HEK293 (cell line): Measurements from ENCODE around the gene RHOB.

Experiments used
- ATF2 ChIP-seq: fragments of 450-650 bp; formaldehyde crosslinking; IDR thresholded peaks from 2 replicates; pipeline ENCODE4 v1.5.1; 2016; ENCODE audit warnings: missing biosample characterization, missing genetic modification characterization, low read depth
- BCL11A ChIP-seq: fragments of 450-650 bp; formaldehyde crosslinking; IDR thresholded peaks from 2 replicates; pipeline ENCODE4 v1.5.1; 2016; ENCODE audit warnings: low read depth, missing biosample characterization, missing genetic modification characterization
- IKZF3 ChIP-seq: fragments of 450-650 bp; IDR thresholded peaks from 2 replicates; pipeline ENCODE4 v1.5.0; 2018; ENCODE audit warnings: missing biosample characterization, mild to moderate bottlenecking, missing genetic modification characterization, moderate library complexity
- KLF16 ChIP-seq: fragments of 450-650 bp; formaldehyde crosslinking; IDR thresholded peaks from 2 replicates; pipeline ENCODE4 v1.5.1; 2017; ENCODE audit warnings: missing biosample characterization, missing genetic modification characterization
- MEIS1 ChIP-seq: sonication (generic); formaldehyde crosslinking; IDR thresholded peaks from 2 replicates; pipeline ENCODE4 v1.8.1; 2022; ENCODE audit warnings: missing genetic modification reagents, mild to moderate bottlenecking, borderline replicate concordance
- MYNN ChIP-seq: fragments of 450-650 bp; formaldehyde crosslinking; IDR thresholded peaks from 2 replicates; pipeline ENCODE4 v1.5.1; 2016; ENCODE audit warnings: missing biosample characterization, missing genetic modification characterization, borderline replicate concordance
- SETDB1 ChIP-seq: IDR thresholded peaks from one replicate; pipeline ENCODE4 v1.6.1; 2017; ENCODE audit warnings: mild to moderate bottlenecking, low read length, moderate library complexity, mixed read lengths; ENCODE audit not compliant: insufficient read length
- SP3 ChIP-seq: fragments of 450-650 bp; formaldehyde crosslinking; IDR thresholded peaks from 2 replicates; pipeline ENCODE4 v1.5.1; 2016; ENCODE audit warnings: missing biosample characterization, missing genetic modification characterization
- TCF7L2 ChIP-seq: IDR thresholded peaks from 2 replicates; pipeline ENCODE4 v1.6.1; 2011; ENCODE audit warnings: low read depth, mild to moderate bottlenecking, inconsistent platforms, low read length, moderate library complexity, borderline replicate concordance
- WT1 ChIP-seq: fragments of 450-650 bp; formaldehyde crosslinking; IDR thresholded peaks from 2 replicates; pipeline ENCODE4 v1.5.1; 2016; ENCODE audit warnings: missing biosample characterization, missing genetic modification characterization
- YY1 ChIP-seq: fragments of 450-650 bp; formaldehyde crosslinking; IDR thresholded peaks from 2 replicates; pipeline ENCODE4 v1.5.1; 2018; ENCODE audit warnings: missing biosample characterization, missing genetic modification characterization
- ZFHX2 ChIP-seq: fragments of 450-650 bp; formaldehyde crosslinking; conservative IDR thresholded peaks from 2 replicates; pipeline ENCODE4 v1.5.1; 2016; ENCODE audit warnings: missing biosample characterization, missing genetic modification characterization
- ZFP3 ChIP-seq: fragments of 450-650 bp; formaldehyde crosslinking; IDR thresholded peaks from 2 replicates; pipeline ENCODE4 v1.5.1; 2016; ENCODE audit warnings: low read depth, missing biosample characterization, missing genetic modification characterization
- ZFP37 ChIP-seq: fragments of 450-650 bp; formaldehyde crosslinking; IDR thresholded peaks from 2 replicates; pipeline ENCODE4 v1.5.1; 2016; ENCODE audit warnings: missing biosample characterization, missing genetic modification characterization
- ZFP41 ChIP-seq: fragments of 450-650 bp; formaldehyde crosslinking; IDR thresholded peaks from 2 replicates; pipeline ENCODE4 v1.5.1; 2016; ENCODE audit warnings: missing biosample characterization, missing genetic modification characterization, borderline replicate concordance
- ZNF133 ChIP-seq: fragments of 450-650 bp; formaldehyde crosslinking; IDR thresholded peaks from 2 replicates; pipeline ENCODE4 v1.5.1; 2016; ENCODE audit warnings: missing biosample characterization, missing genetic modification characterization
- ZNF169 ChIP-seq: fragments of 450-650 bp; formaldehyde crosslinking; IDR thresholded peaks from 2 replicates; pipeline ENCODE4 v1.5.1; 2016; ENCODE audit warnings: missing biosample characterization, missing genetic modification characterization
- ZNF214 ChIP-seq: fragments of 450-650 bp; formaldehyde crosslinking; IDR thresholded peaks from 2 replicates; pipeline ENCODE4 v1.5.1; 2017; ENCODE audit warnings: missing biosample characterization, mild to moderate bottlenecking, missing genetic modification characterization, borderline replicate concordance
- ZNF223 ChIP-seq: fragments of 450-650 bp; formaldehyde crosslinking; IDR thresholded peaks from 2 replicates; pipeline ENCODE4 v1.5.1; 2016; ENCODE audit warnings: missing biosample characterization, missing genetic modification characterization
- ZNF24 ChIP-seq: fragments of 450-650 bp; formaldehyde crosslinking; IDR thresholded peaks from 2 replicates; pipeline ENCODE4 v1.5.1; 2016; ENCODE audit warnings: missing biosample characterization, missing genetic modification characterization
- ZNF248 ChIP-seq: fragments of 450-650 bp; formaldehyde crosslinking; IDR thresholded peaks from 2 replicates; pipeline ENCODE4 v1.5.1; 2017; ENCODE audit warnings: missing biosample characterization, missing genetic modification characterization
- ZNF324 ChIP-seq: fragments of 450-650 bp; formaldehyde crosslinking; IDR thresholded peaks from 2 replicates; pipeline ENCODE4 v1.5.1; 2016; ENCODE audit warnings: missing biosample characterization, missing genetic modification characterization
- ZNF37A ChIP-seq: fragments of 450-650 bp; IDR thresholded peaks from 2 replicates; pipeline ENCODE4 v1.5.1; 2018; ENCODE audit warnings: missing biosample characterization, missing genetic modification characterization
- ZNF394 ChIP-seq: fragments of 450-650 bp; formaldehyde crosslinking; IDR thresholded peaks from 2 replicates; pipeline ENCODE4 v1.5.1; 2016; ENCODE audit warnings: missing biosample characterization, missing genetic modification characterization, mild to moderate bottlenecking, moderate library complexity, borderline replicate concordance
- ZNF426 ChIP-seq: fragments of 450-650 bp; formaldehyde crosslinking; IDR thresholded peaks from 2 replicates; pipeline ENCODE4 v1.5.1; 2017; ENCODE audit warnings: missing biosample characterization, missing genetic modification characterization, mild to moderate bottlenecking, inconsistent platforms, moderate library complexity
- ZNF48 ChIP-seq: fragments of 450-650 bp; formaldehyde crosslinking; IDR thresholded peaks from 2 replicates; pipeline ENCODE4 v1.5.1; 2016; ENCODE audit warnings: missing biosample characterization, missing genetic modification characterization
- ZNF548 ChIP-seq: fragments of 450-650 bp; formaldehyde crosslinking; IDR thresholded peaks from 2 replicates; pipeline ENCODE4 v1.5.1; 2016; ENCODE audit warnings: missing biosample characterization, missing genetic modification characterization
- ZNF558 ChIP-seq: fragments of 450-650 bp; formaldehyde crosslinking; IDR thresholded peaks from 2 replicates; pipeline ENCODE4 v1.5.1; 2016; ENCODE audit warnings: missing biosample characterization, missing genetic modification characterization
- ZNF560 ChIP-seq: fragments of 450-650 bp; formaldehyde crosslinking; IDR thresholded peaks from 2 replicates; pipeline ENCODE4 v1.5.1; 2017; ENCODE audit warnings: missing biosample characterization, missing genetic modification characterization, borderline replicate concordance
- ZNF621 ChIP-seq: fragments of 450-650 bp; formaldehyde crosslinking; IDR thresholded peaks from 2 replicates; pipeline ENCODE4 v1.5.1; 2017; ENCODE audit warnings: missing biosample characterization, missing genetic modification characterization
- ZNF626 ChIP-seq: fragments of 450-650 bp; sonication (Bioruptor Pico); formaldehyde crosslinking; IDR thresholded peaks from 2 replicates; pipeline ENCODE4 v1.5.1; 2018; ENCODE audit warnings: missing biosample characterization, missing genetic modification characterization, inconsistent platforms
- ZNF629 ChIP-seq: fragments of 450-650 bp; formaldehyde crosslinking; IDR thresholded peaks from 2 replicates; pipeline ENCODE4 v1.5.1; 2017; ENCODE audit warnings: missing biosample characterization, missing genetic modification characterization
- ZNF660 ChIP-seq: fragments of 450-650 bp; IDR thresholded peaks from 2 replicates; pipeline ENCODE4 v1.5.1; 2018; ENCODE audit warnings: missing biosample characterization, mild to moderate bottlenecking, missing genetic modification characterization
- ZNF791 ChIP-seq: fragments of 450-650 bp; formaldehyde crosslinking; IDR thresholded peaks from 2 replicates; pipeline ENCODE4 v1.5.1; 2016; ENCODE audit warnings: missing biosample characterization, missing genetic modification characterization
- TF ChIP-seq, protein P1 (sequence below): fragments of 450-650 bp; formaldehyde crosslinking; IDR thresholded peaks from 2 replicates; pipeline ENCODE4 v1.5.1; 2016; ENCODE audit warnings: missing biosample characterization, missing genetic modification characterization

Gene RHOB

GRCh38 chr2:20438334-20439192 lies 8.3 kb upstream of the RHOB start (continued):
- no peak for TF ChIP-seq ZNF223 (tag by site-specific recombination)
- TF ChIP-seq ZNF548, result no peak
- no peak for TF ChIP-seq ZFHX2 (tag by site-specific recombination)
- TF ChIP-seq ZNF426 (tag by site-specific recombination), result no peak
- TF ChIP-seq ZNF324 (tag by site-specific recombination), result peak; percentile 46; the same call in 1 of the 2 replicates
- no peak for TF ChIP-seq ZFP37 (tag by site-specific recombination)
- TF ChIP-seq ZNF133, result no peak
- 0 out of 2 replicates have a peak, but pooled peaks have one; percentile 19 for TF ChIP-seq IKZF3
- TF ChIP-seq ZNF560 (tag by site-specific recombination), result no peak
- TF ChIP-seq ATF2 (tag by site-specific recombination), result peak; percentile 76; the same call in 1 of the 2 replicates
- TF ChIP-seq ZNF24 (tag by site-specific recombination), result peak; percentile 37; the same call in 1 of the 2 replicates
- peak; percentile 97 for TF ChIP-seq ZNF660 (tag by site-specific recombination)
- peak; percentile 52 for TF ChIP-seq SP3 (tag by site-specific recombination)
- TF ChIP-seq MYNN, result no peak
- TF ChIP-seq ZNF169 (tag by site-specific recombination), result no peak
- TF ChIP-seq YY1 (tag by site-specific recombination), result no peak
- TF ChIP-seq ZNF48 (tag by site-specific recombination), result no peak
- no peak for TF ChIP-seq ZFP41 (tag by site-specific recombination)
- TF ChIP-seq ZNF394 (tag by site-specific recombination), result no peak
- TF ChIP-seq ZNF558, result no peak
- no peak for TF ChIP-seq ZNF791 (tag by site-specific recombination)
- 0 out of 2 replicates have a peak, but pooled peaks have one; percentile 37 for TF ChIP-seq ZNF37A (tag by site-specific recombination)
- no peak for TF ChIP-seq SETDB1
- no peak for TF ChIP-seq ZNF626
- no peak for TF ChIP-seq ZNF621 (tag by site-specific recombination)
- no peak for TF ChIP-seq MEIS1 (CRISPR knock-in tag)
- TF ChIP-seq ZNF214 (tag by site-specific recombination), result no peak
- TF ChIP-seq, protein P1, sequence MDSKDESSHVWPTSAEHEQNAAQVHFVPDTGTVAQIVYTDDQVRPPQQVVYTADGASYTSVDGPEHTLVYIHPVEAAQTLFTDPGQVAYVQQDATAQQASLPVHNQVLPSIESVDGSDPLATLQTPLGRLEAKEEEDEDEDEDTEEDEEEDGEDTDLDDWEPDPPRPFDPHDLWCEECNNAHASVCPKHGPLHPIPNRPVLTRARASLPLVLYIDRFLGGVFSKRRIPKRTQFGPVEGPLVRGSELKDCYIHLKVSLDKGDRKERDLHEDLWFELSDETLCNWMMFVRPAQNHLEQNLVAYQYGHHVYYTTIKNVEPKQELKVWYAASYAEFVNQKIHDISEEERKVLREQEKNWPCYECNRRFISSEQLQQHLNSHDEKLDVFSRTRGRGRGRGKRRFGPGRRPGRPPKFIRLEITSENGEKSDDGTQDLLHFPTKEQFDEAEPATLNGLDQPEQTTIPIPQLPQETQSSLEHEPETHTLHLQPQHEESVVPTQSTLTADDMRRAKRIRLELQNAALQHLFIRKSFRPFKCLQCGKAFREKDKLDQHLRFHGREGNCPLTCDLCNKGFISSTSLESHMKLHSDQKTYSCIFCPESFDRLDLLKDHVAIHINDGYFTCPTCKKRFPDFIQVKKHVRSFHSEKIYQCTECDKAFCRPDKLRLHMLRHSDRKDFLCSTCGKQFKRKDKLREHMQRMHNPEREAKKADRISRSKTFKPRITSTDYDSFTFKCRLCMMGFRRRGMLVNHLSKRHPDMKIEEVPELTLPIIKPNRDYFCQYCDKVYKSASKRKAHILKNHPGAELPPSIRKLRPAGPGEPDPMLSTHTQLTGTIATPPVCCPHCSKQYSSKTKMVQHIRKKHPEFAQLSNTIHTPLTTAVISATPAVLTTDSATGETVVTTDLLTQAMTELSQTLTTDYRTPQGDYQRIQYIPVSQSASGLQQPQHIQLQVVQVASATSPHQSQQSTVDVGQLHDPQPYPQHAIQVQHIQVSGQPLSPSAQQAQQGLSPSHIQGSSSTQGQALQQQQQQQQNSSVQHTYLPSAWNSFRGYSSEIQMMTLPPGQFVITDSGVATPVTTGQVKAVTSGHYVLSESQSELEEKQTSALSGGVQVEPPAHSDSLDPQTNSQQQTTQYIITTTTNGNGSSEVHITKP (tag by site-specific recombination), result peak; percentile 39; the same call in 1 of the 2 replicates
- no peak for TF ChIP-seq BCL11A (tag by site-specific recombination)
- peak; percentile 98 for TF ChIP-seq ZNF629 (tag by site-specific recombination)
- TF ChIP-seq KLF16 (tag by site-specific recombination), result no peak
- no peak for TF ChIP-seq ZFP3 (tag by site-specific recombination)
- TF ChIP-seq WT1 (tag by site-specific recombination), result peak; percentile 74
- no peak for TF ChIP-seq TCF7L2
- TF ChIP-seq ZNF248, result no peak
